ENCODE data around the gene RGL1. TPM values are rescaled to one million over a fixed set of nuclear protein-coding genes. Genes with fewer than 3 reads are reported as not detected.
A peak's percentile ranks its signal among the peaks of the same experiment; 100 is the strongest.

RGL1 gene
- total RNA-seq, 1 donor from 2014 or later: 5.9 TPM

DNA sequence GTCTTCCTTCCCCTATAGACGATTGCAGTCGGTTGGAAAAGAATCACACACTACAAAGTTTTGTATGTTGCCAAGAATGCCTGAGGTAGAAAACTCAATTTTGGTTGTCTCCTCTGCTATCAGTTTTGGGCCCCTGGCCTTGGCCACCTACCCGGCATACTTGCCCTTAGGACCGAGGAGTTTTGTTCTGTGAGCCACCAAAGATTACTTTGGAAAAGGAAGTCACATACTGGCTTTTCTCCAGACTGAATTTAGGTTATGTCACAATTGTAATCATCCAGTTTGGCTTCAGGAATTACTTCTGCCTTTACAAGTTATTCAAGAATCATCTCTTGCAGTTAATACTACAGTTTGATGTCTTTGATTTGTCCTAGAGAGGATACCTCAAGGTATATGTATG lies 71.4 kb downstream of the RGL1 start:
- DNase-seq (ENCODE audit: low spot score, unreplicated experiment): no peak
- H3K4me1 Mint-ChIP-seq (ENCODE audit: low read depth): peaks cover 19% of the 10 kb centered on the region
- TF ChIP-seq, protein P1, sequence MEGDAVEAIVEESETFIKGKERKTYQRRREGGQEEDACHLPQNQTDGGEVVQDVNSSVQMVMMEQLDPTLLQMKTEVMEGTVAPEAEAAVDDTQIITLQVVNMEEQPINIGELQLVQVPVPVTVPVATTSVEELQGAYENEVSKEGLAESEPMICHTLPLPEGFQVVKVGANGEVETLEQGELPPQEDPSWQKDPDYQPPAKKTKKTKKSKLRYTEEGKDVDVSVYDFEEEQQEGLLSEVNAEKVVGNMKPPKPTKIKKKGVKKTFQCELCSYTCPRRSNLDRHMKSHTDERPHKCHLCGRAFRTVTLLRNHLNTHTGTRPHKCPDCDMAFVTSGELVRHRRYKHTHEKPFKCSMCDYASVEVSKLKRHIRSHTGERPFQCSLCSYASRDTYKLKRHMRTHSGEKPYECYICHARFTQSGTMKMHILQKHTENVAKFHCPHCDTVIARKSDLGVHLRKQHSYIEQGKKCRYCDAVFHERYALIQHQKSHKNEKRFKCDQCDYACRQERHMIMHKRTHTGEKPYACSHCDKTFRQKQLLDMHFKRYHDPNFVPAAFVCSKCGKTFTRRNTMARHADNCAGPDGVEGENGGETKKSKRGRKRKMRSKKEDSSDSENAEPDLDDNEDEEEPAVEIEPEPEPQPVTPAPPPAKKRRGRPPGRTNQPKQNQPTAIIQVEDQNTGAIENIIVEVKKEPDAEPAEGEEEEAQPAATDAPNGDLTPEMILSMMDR (IDR thresholded peaks at IDR 0.05; ENCODE audit: unreplicated experiment): no peak
- no peaks in the 10 kb centered on the region for H3K9me3 Mint-ChIP-seq (ENCODE audit: low read depth)
- no peak overlapping the region for H3K4me3 Mint-ChIP-seq (ENCODE audit: low read depth)
- H3K27ac Mint-ChIP-seq: no peak overlapping the region
- no peaks in the 10 kb centered on the region for H3K27me3 Mint-ChIP-seq
- no peaks in the 10 kb centered on the region for H3K36me3 Mint-ChIP-seq (ENCODE audit: insufficient read depth)

DNA sequence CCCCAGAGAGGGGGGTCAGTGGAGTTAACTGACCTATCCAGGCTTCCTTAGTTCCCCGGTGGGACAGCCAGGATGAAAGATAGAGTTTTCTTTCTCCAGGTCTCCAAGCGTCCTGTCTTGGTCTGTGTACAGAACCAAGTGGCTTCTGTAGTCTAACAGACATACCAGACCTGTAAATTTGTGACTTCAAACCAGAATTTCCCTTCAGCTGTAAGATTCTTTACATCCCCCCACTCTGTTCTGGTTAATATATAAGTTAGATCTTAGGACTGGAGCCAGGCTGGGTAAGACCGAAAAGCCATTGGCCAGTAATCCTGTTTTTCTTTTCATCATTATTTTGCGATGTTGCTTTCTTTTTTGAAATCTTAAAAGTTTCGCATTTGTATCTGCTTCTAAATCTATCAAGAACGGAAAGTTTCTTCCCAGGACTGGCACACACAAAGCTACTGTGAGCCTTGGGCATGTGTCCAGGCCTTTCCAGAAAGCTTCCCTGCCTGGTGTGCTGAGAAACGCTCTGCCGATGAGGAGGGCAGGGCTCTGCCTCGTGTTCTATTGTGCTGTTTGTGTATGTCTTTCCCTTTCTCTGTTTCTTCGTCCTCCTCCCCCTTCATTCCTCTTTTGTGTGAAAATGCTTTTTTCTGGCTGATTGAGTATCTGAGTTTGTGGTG lies 72.3 kb downstream of the RGL1 start:
- TF ChIP-seq, protein P1 (IDR thresholded peaks at IDR 0.05; ENCODE audit: unreplicated experiment): no peak
- H3K27ac Mint-ChIP-seq: no peak overlapping the region
- no peak overlapping the region for H3K4me3 Mint-ChIP-seq (ENCODE audit: low read depth)
- no peaks in the 10 kb centered on the region for H3K9me3 Mint-ChIP-seq (ENCODE audit: low read depth)
- H3K36me3 Mint-ChIP-seq (ENCODE audit: insufficient read depth): no peaks in the 10 kb centered on the region
- DNase-seq (ENCODE audit: low spot score, unreplicated experiment): no peak
- no peaks in the 10 kb centered on the region for H3K27me3 Mint-ChIP-seq
- H3K4me1 Mint-ChIP-seq (ENCODE audit: low read depth): peaks cover 25% of the 10 kb centered on the region

DNA sequence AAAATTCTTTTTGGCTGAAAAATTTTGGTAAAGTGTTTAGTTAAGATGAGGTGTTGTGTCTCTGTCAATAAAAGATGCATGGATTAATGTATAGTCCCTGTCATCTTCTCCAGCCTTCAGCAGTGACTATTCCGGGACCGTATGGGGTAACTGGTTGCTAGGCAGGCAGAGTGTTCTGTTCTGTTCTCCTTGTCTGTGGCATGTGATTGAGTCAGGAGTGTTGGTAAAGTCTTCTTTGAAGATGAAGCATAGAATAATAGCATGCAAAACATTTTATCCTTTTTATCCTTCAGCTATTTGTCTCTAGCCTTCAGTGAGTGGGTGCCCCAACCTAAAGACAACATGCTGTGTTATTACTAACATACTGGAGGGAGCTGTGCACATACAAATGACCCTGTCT lies 74.6 kb downstream of the RGL1 start:
- peaks cover 22% of the 10 kb centered on the region for H3K4me1 Mint-ChIP-seq (ENCODE audit: low read depth)
- peaks cover 5% of the 10 kb centered on the region for H3K36me3 Mint-ChIP-seq (ENCODE audit: insufficient read depth)
- no peak overlapping the region for H3K4me3 Mint-ChIP-seq (ENCODE audit: low read depth)
- no peak for DNase-seq (ENCODE audit: low spot score, unreplicated experiment)
- no peaks in the 10 kb centered on the region for H3K9me3 Mint-ChIP-seq (ENCODE audit: low read depth)
- H3K27ac Mint-ChIP-seq: peak overlapping the region; percentile 2
- TF ChIP-seq, protein P1 (IDR thresholded peaks at IDR 0.05; ENCODE audit: unreplicated experiment): no peak
- H3K27me3 Mint-ChIP-seq: no peaks in the 10 kb centered on the region

DNA sequence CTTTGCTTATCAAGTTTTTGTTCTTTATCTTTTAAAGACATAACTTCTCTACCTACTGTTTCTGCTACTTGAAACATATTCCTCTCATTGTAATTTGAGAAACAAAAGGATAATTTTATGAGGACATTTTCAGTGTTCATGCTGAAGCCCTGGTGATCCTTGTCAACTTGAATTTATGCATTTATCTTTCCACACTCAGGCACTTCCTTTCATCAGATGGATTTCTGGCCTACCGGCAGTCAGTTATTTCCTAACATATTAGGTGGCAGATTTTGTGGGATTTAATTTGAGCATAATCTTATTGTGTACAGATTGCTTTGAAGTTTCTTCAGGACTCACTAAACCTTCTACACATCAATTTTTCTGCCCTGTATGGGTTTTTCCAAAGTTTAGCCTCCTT lies 75.0 kb downstream of the RGL1 start:
- no peaks in the 10 kb centered on the region for H3K27me3 Mint-ChIP-seq
- H3K4me1 Mint-ChIP-seq (ENCODE audit: low read depth): peaks cover 21% of the 10 kb centered on the region
- TF ChIP-seq, protein P1 (IDR thresholded peaks at IDR 0.05; ENCODE audit: unreplicated experiment): no peak
- no peaks in the 10 kb centered on the region for H3K9me3 Mint-ChIP-seq (ENCODE audit: low read depth)
- peak overlapping the region; percentile 2 for H3K27ac Mint-ChIP-seq
- no peak overlapping the region for H3K4me3 Mint-ChIP-seq (ENCODE audit: low read depth)
- H3K36me3 Mint-ChIP-seq (ENCODE audit: insufficient read depth): peaks cover 5% of the 10 kb centered on the region
- DNase-seq (ENCODE audit: low spot score, unreplicated experiment): no peak

DNA sequence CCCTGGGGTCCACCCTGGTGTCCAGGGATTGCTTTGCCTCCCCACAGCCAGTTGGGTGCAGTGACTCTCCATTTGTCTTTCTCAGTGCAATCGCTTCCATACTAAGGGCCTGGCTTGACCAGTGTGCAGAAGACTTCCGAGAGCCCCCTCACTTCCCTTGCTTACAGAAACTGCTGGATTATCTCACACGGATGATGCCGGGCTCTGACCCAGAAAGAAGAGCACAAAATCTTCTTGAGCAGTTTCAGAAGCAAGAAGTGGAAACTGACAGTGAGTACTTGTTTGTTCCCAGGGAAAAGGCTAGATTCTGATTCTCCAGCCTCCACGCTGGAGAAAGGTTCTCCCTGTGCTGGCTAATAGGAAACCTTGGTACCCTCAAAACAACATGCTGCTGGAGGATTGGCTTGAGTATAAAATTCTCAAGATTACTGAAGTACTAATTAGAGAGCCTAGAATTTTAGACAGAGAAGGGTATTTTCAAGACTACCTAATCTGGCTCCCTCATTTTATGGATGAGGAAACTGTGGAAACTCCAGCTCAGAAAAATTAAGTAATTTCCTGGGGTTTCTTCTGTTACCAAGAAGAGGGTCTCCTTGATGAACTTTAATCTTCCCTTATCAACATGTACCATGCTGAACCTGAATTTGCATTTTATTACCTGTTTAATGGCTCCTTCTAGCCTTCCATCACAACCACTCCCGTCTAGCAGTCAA lies 75.8 kb downstream of the RGL1 start:
- no peak for DNase-seq (ENCODE audit: low spot score, unreplicated experiment)
- H3K27ac Mint-ChIP-seq: peak overlapping the region; percentile 98
- H3K27me3 Mint-ChIP-seq: no peaks in the 10 kb centered on the region
- TF ChIP-seq, protein P1 (IDR thresholded peaks at IDR 0.05; ENCODE audit: unreplicated experiment): no peak
- H3K36me3 Mint-ChIP-seq (ENCODE audit: insufficient read depth): peaks cover 5% of the 10 kb centered on the region
- peaks cover 21% of the 10 kb centered on the region for H3K4me1 Mint-ChIP-seq (ENCODE audit: low read depth)
- no peaks in the 10 kb centered on the region for H3K9me3 Mint-ChIP-seq (ENCODE audit: low read depth)
- H3K4me3 Mint-ChIP-seq (ENCODE audit: low read depth): no peak overlapping the region
